WERI-Rb-1 (cell line): ENCODE data around the gene TBC1D9B.

Experiments used
- DNase-seq: peaks from one replicate; pipeline ENCODE4 v3.0.0-alpha.2; 2020
- H3K27ac ChIP-seq: fragments of 250-450 bp; sonication (Bioruptor Pico); 2 replicates; pipeline ENCODE4 v1.5.1; 2020; ENCODE audit warnings: mild to moderate bottlenecking, moderate library complexity
- H3K27me3 ChIP-seq: fragments of 250-450 bp; sonication (Bioruptor Pico); 2 replicates; pipeline ENCODE4 v1.5.1; 2021; ENCODE audit warnings: mild to moderate bottlenecking, low read depth, moderate library complexity; ENCODE audit not compliant: insufficient read depth, severe bottlenecking
- H3K36me3 ChIP-seq: fragments of 250-450 bp; sonication (Bioruptor Pico); 2 replicates; pipeline ENCODE4 v1.5.1; 2020; ENCODE audit warnings: mild to moderate bottlenecking, moderate library complexity
- H3K4me3 ChIP-seq: 2 replicates; pipeline ENCODE4 v1.5.1; 2011; ENCODE audit warnings: low read depth, mild to moderate bottlenecking, control low read depth, low read length
- H3K9me3 ChIP-seq: fragments of 250-450 bp; sonication (Bioruptor Pico); 2 replicates; pipeline ENCODE4 v1.5.1; 2021; ENCODE audit warnings: mild to moderate bottlenecking, moderate library complexity; ENCODE audit not compliant: severe bottlenecking
- TF ChIP-seq, protein P1 (sequence below): IDR thresholded peaks from 2 replicates; pipeline ENCODE4 v1.5.1; 2011; ENCODE audit warnings: low read depth, mild to moderate bottlenecking, control low read depth, inconsistent platforms, low read length

Gene TBC1D9B

DNA sequence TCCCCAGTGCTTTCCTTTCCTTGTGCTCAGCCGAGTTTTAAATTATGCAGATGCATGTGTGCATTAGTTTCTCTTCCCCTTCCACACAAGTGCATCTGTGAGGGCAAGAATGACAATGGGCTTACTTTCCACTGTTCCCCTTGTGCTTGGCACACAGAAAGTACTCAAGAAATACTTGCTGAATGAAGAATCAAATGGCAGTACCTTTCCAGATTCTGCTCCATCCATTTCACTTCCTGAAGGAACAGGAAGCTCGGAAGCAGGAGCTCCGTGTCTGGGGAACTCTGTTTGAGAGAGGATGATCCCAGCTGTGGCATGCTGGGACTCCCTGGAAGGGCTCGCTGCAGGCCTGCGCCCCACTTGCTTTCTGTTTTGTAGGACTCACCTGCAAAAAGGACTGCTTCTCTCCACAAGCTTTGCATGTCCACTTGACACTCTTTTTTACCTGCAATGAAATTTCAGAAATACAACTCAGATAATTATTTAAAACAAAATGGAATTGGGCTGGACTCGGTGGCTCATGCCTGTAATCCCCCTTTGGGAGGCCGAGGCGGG is 54.6 kb downstream of the TBC1D9B start:
- TF ChIP-seq, protein P1, sequence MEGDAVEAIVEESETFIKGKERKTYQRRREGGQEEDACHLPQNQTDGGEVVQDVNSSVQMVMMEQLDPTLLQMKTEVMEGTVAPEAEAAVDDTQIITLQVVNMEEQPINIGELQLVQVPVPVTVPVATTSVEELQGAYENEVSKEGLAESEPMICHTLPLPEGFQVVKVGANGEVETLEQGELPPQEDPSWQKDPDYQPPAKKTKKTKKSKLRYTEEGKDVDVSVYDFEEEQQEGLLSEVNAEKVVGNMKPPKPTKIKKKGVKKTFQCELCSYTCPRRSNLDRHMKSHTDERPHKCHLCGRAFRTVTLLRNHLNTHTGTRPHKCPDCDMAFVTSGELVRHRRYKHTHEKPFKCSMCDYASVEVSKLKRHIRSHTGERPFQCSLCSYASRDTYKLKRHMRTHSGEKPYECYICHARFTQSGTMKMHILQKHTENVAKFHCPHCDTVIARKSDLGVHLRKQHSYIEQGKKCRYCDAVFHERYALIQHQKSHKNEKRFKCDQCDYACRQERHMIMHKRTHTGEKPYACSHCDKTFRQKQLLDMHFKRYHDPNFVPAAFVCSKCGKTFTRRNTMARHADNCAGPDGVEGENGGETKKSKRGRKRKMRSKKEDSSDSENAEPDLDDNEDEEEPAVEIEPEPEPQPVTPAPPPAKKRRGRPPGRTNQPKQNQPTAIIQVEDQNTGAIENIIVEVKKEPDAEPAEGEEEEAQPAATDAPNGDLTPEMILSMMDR = no peak
- no peak overlapping the region for H3K27ac ChIP-seq
- no peaks in the 10 kb centered on the region for H3K9me3 ChIP-seq
- DNase-seq = no peak
- no peaks in the 10 kb centered on the region; the same call in 1 of the 2 replicates for H3K36me3 ChIP-seq
- no peak overlapping the region for H3K4me3 ChIP-seq
- H3K27me3 ChIP-seq = no peaks in the 10 kb centered on the region

DNA sequence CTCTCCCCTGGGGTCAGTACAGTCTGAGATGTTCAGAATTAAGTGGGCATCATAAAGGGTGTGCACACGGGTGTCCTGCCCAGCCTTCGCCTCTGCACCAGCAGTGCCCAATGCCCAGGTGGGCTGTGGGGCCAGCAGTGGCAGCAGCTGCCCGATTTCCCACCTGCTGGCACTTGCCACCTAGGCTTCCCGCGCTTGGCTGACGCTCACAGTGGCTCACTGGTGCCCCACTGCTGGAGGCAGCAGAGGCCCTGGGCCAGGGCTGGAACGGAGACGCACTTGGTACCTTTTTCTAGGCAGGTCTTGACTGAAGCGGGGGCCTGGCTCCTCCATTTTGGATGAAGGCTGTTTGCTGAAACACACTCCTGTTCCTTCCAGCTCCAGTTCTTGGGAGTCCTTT is 66.1 kb downstream of the TBC1D9B start:
- H3K4me3 ChIP-seq = no peak overlapping the region
- no peak overlapping the region for H3K27ac ChIP-seq
- H3K27me3 ChIP-seq = no peaks in the 10 kb centered on the region
- no peak for DNase-seq
- H3K9me3 ChIP-seq = no peaks in the 10 kb centered on the region
- peaks cover 2% of the 10 kb centered on the region; the same call in 1 of the 2 replicates for H3K36me3 ChIP-seq
- TF ChIP-seq, protein P1 = no peak

DNA sequence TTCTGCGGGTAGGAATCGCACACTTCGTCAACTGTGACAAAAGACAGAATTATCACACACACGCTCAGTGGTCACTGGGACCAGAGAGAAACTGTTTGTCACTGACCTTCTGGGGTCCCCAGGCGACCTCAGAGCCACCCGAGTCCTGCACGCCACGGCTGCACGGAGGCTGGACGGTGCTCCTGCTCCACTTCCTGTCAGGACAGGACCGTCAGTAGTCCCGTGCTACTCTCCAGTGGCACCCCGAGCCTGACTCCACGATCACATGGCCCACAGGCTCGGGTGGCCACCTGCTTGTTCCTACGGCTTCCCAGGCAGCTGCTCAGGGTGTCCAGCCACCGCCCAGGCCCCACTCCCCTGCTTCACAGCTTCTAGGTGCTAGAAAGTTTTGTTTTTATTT is 66.9 kb downstream of the TBC1D9B start:
- peaks cover 4% of the 10 kb centered on the region; the same call in 1 of the 2 replicates for H3K36me3 ChIP-seq
- DNase-seq = no peak
- TF ChIP-seq, protein P1 = no peak
- H3K27me3 ChIP-seq = no peaks in the 10 kb centered on the region
- H3K9me3 ChIP-seq = no peaks in the 10 kb centered on the region
- H3K27ac ChIP-seq = no peak overlapping the region
- no peak overlapping the region for H3K4me3 ChIP-seq

DNA sequence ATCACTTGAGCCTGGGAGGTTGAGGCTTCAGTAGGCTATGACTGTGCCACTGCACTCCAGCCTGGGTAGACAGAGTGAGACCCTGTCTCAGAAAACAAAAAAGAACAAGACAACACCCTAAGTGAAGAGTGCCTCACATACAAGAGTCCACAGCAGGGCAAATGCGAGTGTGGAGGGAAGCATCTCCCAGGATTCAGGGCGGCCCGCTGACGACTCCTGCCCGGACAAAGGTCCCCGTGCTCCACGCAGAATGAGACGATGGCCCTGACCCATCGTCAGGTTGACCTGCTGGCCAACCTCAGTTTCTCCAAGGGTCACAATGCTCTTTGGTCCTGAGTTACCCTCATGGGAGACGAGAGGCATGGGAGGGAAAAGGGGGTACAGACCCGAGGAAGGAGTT is 67.4 kb downstream of the TBC1D9B start:
- Histone ChIP-seq H3K4me3 (no peak overlapping the region), H3K27me3 (no peaks in the 10 kb centered on the region), H3K36me3 (peaks cover 4% of the 10 kb centered on the region; the same call in 1 of the 2 replicates), H3K27ac (no peak overlapping the region), H3K9me3 (no peaks in the 10 kb centered on the region)
- TF ChIP-seq, protein P1 = no peak
- no peak for DNase-seq

DNA sequence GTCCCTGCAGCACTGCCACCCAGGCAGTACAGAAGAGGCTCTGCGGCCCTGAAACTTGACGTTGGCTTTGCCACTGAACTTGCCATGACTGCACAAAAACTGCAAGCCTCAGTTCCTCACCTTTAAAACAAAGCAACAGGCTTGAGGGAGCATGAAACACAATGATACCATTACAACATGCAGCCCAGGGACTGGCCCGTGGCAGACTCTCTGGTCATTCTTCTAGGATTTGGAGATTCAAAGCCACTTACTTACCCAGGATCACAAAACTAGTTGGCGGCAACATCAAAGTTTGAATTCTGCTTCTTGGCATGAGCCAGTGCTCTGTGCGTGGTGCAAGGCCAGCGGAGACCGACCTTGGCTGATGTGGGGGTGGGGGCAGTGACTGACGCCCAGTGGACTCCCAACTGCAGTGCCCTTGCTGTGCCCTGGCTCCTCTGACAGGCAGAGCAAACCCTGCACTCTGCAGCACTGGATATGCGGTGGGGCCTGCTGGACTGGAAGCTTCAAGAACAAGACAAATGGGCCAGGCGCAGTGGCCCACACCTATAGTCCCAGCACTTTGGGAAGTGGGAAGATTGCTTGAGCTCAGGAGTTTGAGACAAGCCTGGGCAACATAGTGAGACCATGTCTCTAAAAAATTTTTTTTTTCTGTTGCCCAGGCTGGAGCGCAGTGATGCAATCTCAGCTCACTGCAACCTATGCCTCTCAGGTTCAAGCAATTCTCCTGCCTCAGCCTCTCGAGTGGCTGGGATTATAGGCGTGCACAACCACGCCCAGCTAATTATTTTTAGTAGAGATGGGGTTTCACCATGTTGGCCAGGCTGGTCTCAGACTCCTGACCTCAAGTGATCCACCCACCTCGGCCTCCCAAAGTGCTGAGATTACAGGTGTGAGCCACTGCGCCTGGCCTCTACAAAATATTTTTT is 68.1 kb downstream of the TBC1D9B start:
- TF ChIP-seq, protein P1 = no peak
- Histone ChIP-seq H3K9me3 (no peaks in the 10 kb centered on the region), H3K4me3 (no peak overlapping the region), H3K27ac (no peak overlapping the region), H3K36me3 (peaks cover 4% of the 10 kb centered on the region; the same call in 1 of the 2 replicates), H3K27me3 (no peaks in the 10 kb centered on the region)
- DNase-seq = no peak
